ENCODE results near the gene CAMK2D. TPM values are rescaled to one million over a fixed set of nuclear protein-coding genes. Genes with fewer than 3 reads are reported as not detected.

The CAMK2D gene
- total and polyA plus RNA-seq, 2 donors (not counting 1 experiment from before 2014, with no cell fraction given), result 120 to 262 TPM

GRCh38 chr4:113468165-113469022 is 293.1 kb downstream of the CAMK2D start:
- peak overlapping the region; percentile 44 for H3K9ac ChIP-seq (ENCODE audit: insufficient read depth, low read length)
- no peaks in the 10 kb centered on the region for H3K27me3 ChIP-seq (ENCODE audit: control insufficient read depth, insufficient read depth, low read length)
- no peak overlapping the region for H2AFZ ChIP-seq (ENCODE audit: low read length)
- H3K4me3 ChIP-seq (replicated peaks in 1 of 4; ENCODE audit: control extremely low read depth in 1 of 4, insufficient read depth in 1 of 4, low read depth in 3 of 4, low read length in 4 of 4), result peak overlapping the region in 3 of 4 experiments; percentile 4 to 48 (median 29)
- H3K4me1 ChIP-seq (ENCODE audit: control insufficient read depth, extremely low read depth, insufficient read depth, low read length), result peaks cover 19% of the 10 kb centered on the region
- no peaks in the 10 kb centered on the region for H3K36me3 ChIP-seq (ENCODE audit: control insufficient read depth, insufficient read depth, low read length)
- H3K79me2 ChIP-seq (ENCODE audit: control insufficient read depth, insufficient read depth, low read length), result no peaks in the 10 kb centered on the region
- no peak for TF ChIP-seq EZH2 (IDR thresholded peaks at IDR 0.05; ENCODE audit: low read length, missing control alignments)
- TF ChIP-seq, protein P1, sequence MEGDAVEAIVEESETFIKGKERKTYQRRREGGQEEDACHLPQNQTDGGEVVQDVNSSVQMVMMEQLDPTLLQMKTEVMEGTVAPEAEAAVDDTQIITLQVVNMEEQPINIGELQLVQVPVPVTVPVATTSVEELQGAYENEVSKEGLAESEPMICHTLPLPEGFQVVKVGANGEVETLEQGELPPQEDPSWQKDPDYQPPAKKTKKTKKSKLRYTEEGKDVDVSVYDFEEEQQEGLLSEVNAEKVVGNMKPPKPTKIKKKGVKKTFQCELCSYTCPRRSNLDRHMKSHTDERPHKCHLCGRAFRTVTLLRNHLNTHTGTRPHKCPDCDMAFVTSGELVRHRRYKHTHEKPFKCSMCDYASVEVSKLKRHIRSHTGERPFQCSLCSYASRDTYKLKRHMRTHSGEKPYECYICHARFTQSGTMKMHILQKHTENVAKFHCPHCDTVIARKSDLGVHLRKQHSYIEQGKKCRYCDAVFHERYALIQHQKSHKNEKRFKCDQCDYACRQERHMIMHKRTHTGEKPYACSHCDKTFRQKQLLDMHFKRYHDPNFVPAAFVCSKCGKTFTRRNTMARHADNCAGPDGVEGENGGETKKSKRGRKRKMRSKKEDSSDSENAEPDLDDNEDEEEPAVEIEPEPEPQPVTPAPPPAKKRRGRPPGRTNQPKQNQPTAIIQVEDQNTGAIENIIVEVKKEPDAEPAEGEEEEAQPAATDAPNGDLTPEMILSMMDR (conservative IDR thresholded peaks at IDR 0.05 in 1 of 2, IDR thresholded peaks at IDR 0.05 in 1 of 2; ENCODE audit: low read depth in 1 of 2, low read length in 2 of 2), result no peak
- H3K9me3 ChIP-seq (ENCODE audit: control insufficient read depth, insufficient read depth, low read depth, low read length), result no peaks in the 10 kb centered on the region
- peak; percentile 100 for DNase-seq (ENCODE audit: low read depth in 2 of 2)
- H3K4me2 ChIP-seq (ENCODE audit: extremely low read depth, insufficient read depth, low read length), result peak overlapping the region; percentile 71
- H4K20me1 ChIP-seq (ENCODE audit: control insufficient read depth, extremely low read depth, insufficient read depth, low read length), result no peaks in the 10 kb centered on the region
- peak overlapping the region; percentile 92 for H3K27ac ChIP-seq (ENCODE audit: insufficient read depth, low read length)

- Histone ChIP-seq H3K79me2 (ENCODE audit: control insufficient read depth, insufficient read depth, low read length) (no peaks in the 10 kb centered on the region), H3K4me1 (ENCODE audit: control insufficient read depth, extremely low read depth, insufficient read depth, low read length) (peaks cover 19% of the 10 kb centered on the region), H3K4me2 (ENCODE audit: extremely low read depth, insufficient read depth, low read length) (peak overlapping the region; percentile 71), H3K27me3 (ENCODE audit: control insufficient read depth, insufficient read depth, low read length) (no peaks in the 10 kb centered on the region), H3K36me3 (ENCODE audit: control insufficient read depth, insufficient read depth, low read length) (no peaks in the 10 kb centered on the region), H3K9ac (ENCODE audit: insufficient read depth, low read length) (peak overlapping the region; percentile 44), H4K20me1 (ENCODE audit: control insufficient read depth, extremely low read depth, insufficient read depth, low read length) (no peaks in the 10 kb centered on the region), H3K9me3 (ENCODE audit: control insufficient read depth, insufficient read depth, low read depth, low read length) (no peaks in the 10 kb centered on the region), H3K27ac (ENCODE audit: insufficient read depth, low read length) (peak overlapping the region; percentile 88), H3K4me3 (replicated peaks in 1 of 4; ENCODE audit: control extremely low read depth in 1 of 4, insufficient read depth in 1 of 4, low read depth in 3 of 4, low read length in 4 of 4) (peak overlapping the region in 3 of 4 experiments; percentile 4 to 48 (median 29)), H2AFZ (ENCODE audit: low read length) (no peak overlapping the region)
- DNase-seq (ENCODE audit: low read depth in 2 of 2), result peak; percentile 75 to 83
- TF ChIP-seq, protein P1 (conservative IDR thresholded peaks at IDR 0.05 in 1 of 2, IDR thresholded peaks at IDR 0.05 in 1 of 2; ENCODE audit: low read depth in 1 of 2, low read length in 2 of 2), result no peak
- TF ChIP-seq EZH2 (IDR thresholded peaks at IDR 0.05; ENCODE audit: low read length, missing control alignments), result no peak
Measured at GRCh38 chr4:113467581-113467980, 294.0 kb downstream of the CAMK2D start.

GRCh38 chr4:113462286-113462685 is 299.3 kb downstream of the CAMK2D start:
- Histone ChIP-seq H3K79me2 (ENCODE audit: control insufficient read depth, insufficient read depth, low read length) (no peaks in the 10 kb centered on the region), H3K4me2 (ENCODE audit: extremely low read depth, insufficient read depth, low read length) (no peak overlapping the region), H3K9me3 (ENCODE audit: control insufficient read depth, insufficient read depth, low read depth, low read length) (no peaks in the 10 kb centered on the region), H3K9ac (ENCODE audit: insufficient read depth, low read length) (no peak overlapping the region), H3K4me1 (ENCODE audit: control insufficient read depth, extremely low read depth, insufficient read depth, low read length) (peaks cover 7% of the 10 kb centered on the region), H3K27me3 (ENCODE audit: control insufficient read depth, insufficient read depth, low read length) (no peaks in the 10 kb centered on the region), H3K4me3 (replicated peaks in 1 of 4; ENCODE audit: control extremely low read depth in 1 of 4, insufficient read depth in 1 of 4, low read depth in 3 of 4, low read length in 4 of 4) (no peak overlapping the region), H3K27ac (ENCODE audit: insufficient read depth, low read length) (no peak overlapping the region), H3K36me3 (ENCODE audit: control insufficient read depth, insufficient read depth, low read length) (peaks cover 1% of the 10 kb centered on the region), H2AFZ (ENCODE audit: low read length) (no peak overlapping the region), H4K20me1 (ENCODE audit: control insufficient read depth, extremely low read depth, insufficient read depth, low read length) (no peaks in the 10 kb centered on the region)
- no peak for TF ChIP-seq EZH2 (IDR thresholded peaks at IDR 0.05; ENCODE audit: low read length, missing control alignments)
- TF ChIP-seq, protein P1 (conservative IDR thresholded peaks at IDR 0.05 in 1 of 2, IDR thresholded peaks at IDR 0.05 in 1 of 2; ENCODE audit: low read depth in 1 of 2, low read length in 2 of 2), result no peak
- no peak for DNase-seq (ENCODE audit: low read depth in 2 of 2)

Measured in fibroblast of lung (primary cell).